GM12874 (cell line): ENCODE results near the gene ABCF2.

Experiments
- CTCF ChIP-seq: IDR thresholded peaks from 2 replicates; pipeline ENCODE4 v1.5.1; 2011; ENCODE audit warnings: low read depth, mild to moderate bottlenecking, control low read depth, low read length, moderate library complexity; ENCODE audit not compliant: insufficient read depth

Gene ABCF2

GRCh38 chr7:151179287-151179860, 47.6 kb downstream of the ABCF2 start:
- TF ChIP-seq CTCF: no peak

- TF ChIP-seq CTCF: no peak
These were observed 48.2 kb downstream of the ABCF2 start for GRCh38 chr7:151178831-151179230.

- TF ChIP-seq CTCF: no peak
These were observed 48.8 kb downstream of the ABCF2 start for GRCh38 chr7:151178236-151178635.

GRCh38 chr7:151177310-151177709, 49.7 kb downstream of the ABCF2 start:
- TF ChIP-seq CTCF: no peak

DNA sequence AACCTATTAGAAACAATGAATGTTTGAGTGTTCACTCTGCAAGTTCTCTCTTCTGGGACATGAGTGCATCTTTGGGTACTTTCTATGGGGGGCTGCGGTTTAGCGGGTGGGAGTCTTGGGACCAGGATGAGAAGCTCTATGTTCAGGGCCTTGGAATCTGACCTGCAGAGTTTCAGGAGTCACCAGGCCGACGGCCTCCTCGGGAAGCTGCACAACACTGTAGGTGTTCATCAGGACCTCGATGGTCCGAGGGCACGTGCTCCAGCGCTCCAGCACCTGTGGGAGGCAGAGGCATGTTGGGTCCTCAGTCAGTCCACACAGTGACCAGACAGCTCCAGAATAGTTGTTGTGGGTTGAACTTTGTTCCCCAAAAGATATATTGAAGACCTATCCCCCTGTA, 50.6 kb downstream of the ABCF2 start:
- no peak for TF ChIP-seq CTCF

DNA sequence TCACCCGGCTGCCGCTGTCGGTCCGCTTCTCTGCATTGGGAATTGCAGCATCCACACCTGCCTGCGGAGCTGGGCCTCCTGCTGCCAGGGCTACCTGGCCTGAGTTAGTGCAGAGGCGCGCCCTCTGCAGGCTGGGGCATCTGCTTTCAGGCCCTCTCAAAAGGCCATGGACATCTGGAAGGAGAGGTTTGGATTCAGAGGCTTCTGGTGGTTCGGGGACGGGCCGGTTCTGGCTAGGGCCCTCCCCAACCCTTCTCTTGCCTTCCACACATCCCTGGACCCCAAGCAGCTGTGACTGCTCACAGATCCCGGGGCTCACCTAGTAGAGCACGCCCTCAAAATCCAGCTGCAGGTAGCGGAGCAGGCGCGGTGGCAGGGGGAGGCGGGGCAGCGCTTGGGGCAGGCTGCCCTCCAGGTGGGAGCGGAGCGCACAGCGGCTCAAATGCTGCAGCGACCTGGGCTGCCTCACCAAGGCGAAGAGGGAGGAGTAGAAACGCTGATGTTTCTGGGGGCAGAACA, 51.2 kb downstream of the ABCF2 start:
- no peak for TF ChIP-seq CTCF

GRCh38 chr7:151175047-151175792, 51.8 kb downstream of the ABCF2 start:
- TF ChIP-seq CTCF: no peak
